ENCODE measurements around the gene PRRT4.

GRCh38 chr7:128374041-128374440 is 12.6 kb upstream of the PRRT4 start:
- no peak for TF ChIP-seq YY1 (IDR thresholded peaks at IDR 0.05)
- TF ChIP-seq TAF1 (conservative IDR thresholded peaks at IDR 0.05), result no peak
- no peak for TF ChIP-seq ZBTB33 (IDR thresholded peaks at IDR 0.05)
- TF ChIP-seq FOXA1 (IDR thresholded peaks at IDR 0.05), result no peak
- TF ChIP-seq CTCF (IDR thresholded peaks at IDR 0.05; ENCODE audit: low read depth, low read length, missing input control), result no peak
- no peak for TF ChIP-seq RAD21 (IDR thresholded peaks at IDR 0.05)
- no peak for TF ChIP-seq GABPA (IDR thresholded peaks at IDR 0.05 in 1 of 2, conservative IDR thresholded peaks at IDR 0.05 in 1 of 2)

Data from liver (tissue), 3 donors.